Right renal pelvis (tissue), 4 donors: ENCODE measurements around the gene MUC20. TPM values are rescaled to one million over a fixed set of nuclear protein-coding genes. Genes with fewer than 3 reads are reported as not detected.
"Not testable (repeated sequence)": the region's sequence is repeated elsewhere in the genome, so short reads cannot be mapped to it uniquely, and the experiment has no call there.

Experiments used
- DNase-seq, 4 donors: peaks; one replicate each; pipeline ENCODE4 v3.0.0-alpha.2; 2013; ENCODE audit warnings: low read depth in 4 of 4, low spot score in 3 of 4, missing footprints in 1 of 4
- polyA plus RNA-seq, 4 donors: library from polyadenylated mRNA; unstranded; fragments of 120-200 nt; gene quantifications; one replicate each; pipeline ENCODE4 v1.2.1, GENCODE V29; 2013; ENCODE audit not compliant: insufficient read length in 4 of 4

Gene MUC20
- polyA plus RNA-seq, 4 donors = 18.3 to 31.5 (median 26.2) TPM

DNA sequence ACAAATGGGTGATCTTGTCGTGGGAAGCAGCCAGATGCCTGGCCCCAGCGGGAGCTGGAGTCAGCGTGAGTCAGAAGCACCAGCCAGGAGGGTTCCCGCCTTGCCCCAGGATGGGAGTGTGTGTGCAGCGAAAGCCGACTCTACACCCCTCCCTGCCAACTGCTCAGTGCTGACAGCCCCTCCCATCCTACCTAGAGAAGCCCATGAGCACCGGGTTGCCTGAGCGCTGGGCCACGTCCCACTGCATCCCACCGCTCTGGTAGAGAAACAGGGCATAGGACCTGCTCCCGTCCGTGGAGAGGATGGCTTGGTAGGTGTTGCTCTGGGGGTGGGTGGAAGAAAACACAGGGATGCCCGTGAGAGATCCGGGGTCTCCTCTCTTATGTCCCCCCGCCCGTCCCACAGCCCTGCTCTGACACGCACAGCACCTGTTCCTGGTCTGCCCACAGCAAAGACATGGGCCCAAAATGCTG, 48.1 kb downstream of the MUC20 start:
- no peak for DNase-seq

DNA sequence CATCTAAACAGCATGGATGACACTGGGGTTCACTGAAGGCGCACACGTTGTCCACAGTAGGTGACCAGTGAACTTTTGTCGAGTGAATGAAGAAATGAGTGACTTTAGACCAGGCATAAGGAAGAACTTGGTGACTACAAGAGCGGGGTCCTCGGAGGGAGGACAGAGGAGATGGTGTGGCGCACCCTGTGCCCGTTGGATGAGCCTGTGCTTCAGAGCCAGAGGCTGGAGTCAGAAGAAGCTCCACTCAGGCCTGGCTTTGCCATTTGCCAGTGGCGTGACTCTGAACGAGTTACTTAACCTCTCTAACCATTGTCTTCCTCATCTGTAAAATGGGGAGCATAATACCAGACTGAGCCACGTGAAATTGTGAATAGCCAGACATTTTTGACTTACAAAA, 48.8 kb downstream of the MUC20 start:
- no peak for DNase-seq

DNA sequence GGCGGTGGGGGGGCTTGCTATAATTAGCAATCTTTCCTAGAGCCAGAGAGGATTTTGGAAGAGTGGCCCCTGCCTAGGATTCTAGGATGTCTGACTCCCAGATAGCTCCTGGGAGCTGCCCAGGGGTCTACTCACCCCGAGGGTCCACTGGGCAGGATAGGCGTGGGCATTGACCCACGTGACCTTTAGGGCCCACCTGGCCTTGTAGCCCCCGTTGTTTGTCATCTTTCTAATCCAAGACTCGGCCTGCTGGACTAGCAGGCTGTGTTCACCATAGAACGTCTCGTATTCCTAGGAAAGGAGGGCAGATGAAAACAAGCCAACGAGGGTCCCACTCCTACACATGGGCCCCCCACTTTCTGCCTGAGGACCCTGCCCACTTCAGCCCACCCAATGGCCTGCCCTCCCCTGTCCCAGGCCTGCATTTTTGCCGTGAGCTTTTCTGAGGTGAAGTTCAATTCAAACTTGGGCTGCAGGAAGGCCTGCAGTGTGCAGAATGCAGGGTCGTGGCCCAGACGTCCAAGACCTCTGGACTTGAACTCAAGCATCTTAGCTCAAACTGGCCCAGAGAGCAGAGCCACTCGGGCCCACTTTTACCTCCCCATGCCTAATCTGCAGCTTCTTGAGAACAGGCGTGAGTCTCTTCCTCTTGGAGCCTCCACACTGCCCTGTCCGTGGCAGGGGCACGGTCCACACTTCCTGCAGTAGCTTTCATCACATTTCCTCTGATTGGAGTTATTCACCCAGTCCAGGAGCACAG, 49.5 kb downstream of the MUC20 start:
- no peak for DNase-seq

DNA sequence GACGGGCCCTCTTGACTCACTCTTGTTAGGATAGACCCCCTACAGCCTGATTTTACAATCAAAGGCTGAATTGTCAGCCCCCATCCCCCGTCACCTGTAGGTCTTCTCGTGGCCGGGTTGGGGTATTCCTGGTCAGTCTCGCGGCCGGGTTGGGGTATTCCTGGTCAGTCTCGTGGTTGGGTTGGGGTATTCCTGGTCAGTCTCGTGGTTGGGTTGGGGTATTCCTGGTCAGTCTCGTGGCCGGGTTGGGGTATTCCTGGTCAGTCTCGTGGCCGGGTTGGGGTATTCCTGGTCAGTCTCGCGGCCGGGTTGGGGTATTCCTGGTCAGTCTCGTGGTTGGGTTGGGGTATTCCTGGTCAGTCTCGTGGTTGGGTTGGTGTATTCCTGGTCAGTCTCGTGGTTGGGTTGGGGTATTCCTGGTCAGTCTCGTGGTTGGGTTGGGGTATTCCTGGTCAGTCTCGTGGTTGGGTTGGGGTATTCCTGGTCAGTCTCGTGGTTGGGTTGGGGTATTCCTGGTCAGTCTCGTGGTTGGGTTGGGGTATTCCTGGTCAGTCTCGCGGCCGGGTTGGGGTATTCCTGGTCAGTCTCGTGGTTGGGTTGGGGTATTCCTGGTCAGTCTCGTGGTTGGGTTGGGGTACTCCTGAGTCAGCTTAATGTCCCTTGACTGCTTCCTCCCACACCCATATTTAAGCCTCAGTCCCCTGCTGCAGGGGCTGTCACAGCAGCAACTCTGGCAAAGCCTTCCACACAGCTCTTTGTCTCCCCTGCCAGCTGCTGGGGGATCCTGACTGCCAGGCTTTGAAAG, 50.3 kb downstream of the MUC20 start:
- DNase-seq = not testable (repeated sequence)

DNA sequence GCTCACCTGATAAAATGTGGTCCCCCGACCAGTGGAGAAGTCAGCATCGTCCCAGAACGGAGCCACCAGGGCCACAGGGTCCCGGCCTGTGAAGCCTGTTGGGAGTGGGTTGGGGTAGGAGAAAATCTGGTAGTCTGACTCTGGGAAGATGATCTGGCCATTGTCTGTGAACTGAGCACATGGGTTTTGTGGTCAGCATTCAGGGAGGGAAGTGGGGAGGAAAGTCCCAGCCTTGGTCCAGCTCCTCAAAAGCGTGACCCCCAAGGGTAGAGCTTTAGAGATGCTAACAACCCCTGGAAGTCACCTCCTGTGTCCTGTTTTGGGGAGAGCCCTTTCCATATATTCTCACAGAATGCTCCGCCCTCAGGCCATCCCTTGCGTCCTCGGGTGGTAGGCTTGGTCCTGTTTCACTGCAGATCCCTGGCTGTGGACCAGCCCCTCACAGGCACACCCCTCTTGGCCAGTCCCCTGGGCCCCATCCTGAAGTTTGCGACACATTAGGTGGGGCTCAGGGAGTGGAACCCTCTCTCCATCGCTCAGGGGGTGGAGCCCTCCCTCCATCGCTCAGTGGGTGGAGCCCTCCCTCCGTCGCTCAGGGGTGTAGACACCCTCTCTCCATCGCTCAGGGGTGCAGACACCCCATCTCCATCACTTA, 51.0 kb downstream of the MUC20 start:
- no peak for DNase-seq

DNA sequence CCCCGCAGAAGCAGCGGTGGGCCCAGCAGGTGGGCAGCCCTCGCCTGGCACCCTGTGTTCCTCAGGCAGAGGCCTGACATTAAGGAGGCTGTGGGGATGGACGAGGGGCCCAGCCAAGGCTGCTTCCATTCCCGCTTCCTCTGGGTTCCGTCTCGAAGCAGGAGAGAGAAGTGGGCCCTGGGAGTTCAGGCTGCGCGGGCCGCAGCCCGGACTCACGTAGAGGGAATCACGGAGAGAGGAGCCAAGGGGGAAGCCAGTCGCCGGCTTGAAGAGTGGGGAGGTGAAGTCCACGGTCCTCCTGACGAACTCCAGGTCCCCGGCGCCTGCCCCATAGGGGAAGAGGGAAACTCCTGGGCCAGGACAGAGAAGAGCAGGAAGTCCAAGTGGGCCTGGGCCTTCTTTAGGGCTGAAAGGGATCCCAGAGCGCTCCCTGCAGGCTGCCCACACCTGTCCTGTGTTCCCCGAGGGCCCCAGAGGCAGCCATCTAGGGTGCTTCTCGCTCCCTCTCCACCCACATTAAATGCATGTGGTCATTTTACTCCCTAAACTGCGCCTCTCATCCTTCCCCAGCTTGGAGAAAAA, 53.3 kb downstream of the MUC20 start:
- DNase-seq = no peak

DNA sequence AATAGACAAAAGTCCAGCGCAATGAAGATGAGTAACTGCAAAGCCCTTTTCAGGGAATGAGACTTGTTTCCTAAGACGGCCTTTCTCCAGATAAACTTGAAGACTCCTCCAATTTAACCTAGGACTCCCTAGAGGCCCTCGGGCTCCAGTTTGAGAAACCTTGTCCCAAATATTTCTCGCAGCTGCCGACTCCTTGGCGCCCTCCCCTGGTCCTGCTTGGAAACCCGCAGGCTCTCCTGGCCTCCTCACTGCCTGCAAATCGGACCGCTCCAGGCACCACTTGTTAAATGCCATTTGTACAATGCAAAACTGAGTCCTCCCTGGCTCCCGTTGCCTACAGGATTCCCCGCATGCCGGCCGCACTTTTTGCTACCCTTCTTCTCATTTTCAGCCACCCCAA, 54.1 kb downstream of the MUC20 start:
- DNase-seq = no peak

DNA sequence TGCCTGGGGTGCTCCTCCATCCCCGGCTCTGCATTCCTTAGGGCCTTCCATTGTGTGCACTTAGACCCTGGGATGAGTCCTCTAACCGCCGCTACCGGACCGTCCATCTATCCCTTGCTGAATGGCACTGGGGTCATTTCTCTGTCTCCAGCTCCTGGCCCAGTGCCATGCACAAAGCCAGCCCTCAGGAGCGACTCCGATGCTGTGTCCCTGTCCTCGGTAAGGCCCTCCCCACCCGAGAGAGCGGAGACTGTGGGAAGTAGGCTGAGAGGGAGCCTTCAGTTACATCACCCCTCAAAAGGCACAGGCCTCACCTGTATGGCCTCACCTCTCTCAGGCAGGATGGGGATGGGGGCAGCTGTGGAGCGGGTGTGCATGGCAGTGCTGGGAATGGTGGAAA, 57.2 kb downstream of the MUC20 start:
- DNase-seq = no peak

DNA sequence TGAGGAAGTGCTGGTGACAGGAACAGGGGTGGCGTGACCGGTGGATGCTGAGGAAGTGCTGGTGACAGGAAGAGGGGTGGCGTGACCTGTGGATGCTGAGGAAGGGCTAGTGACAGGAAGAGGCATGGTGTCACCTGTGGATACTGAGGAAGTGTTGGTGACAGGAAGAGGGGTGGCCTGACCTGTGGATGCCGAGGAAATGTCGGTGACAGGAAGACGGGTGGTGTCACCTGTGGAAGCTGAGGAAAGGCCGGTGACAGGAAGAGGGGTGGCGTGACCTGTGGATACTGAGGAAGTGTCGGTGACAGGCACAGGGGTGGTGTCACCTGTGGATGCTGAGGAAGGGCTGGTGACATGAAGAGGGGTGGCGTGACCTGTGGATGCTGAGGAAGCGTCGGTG, 60.5 kb downstream of the MUC20 start:
- DNase-seq = not testable (repeated sequence)

Other genes starting within 250 kb of the MUC20 start
- 10 to 100 TPM; 54.7 to 72.2 (median 65.4) TPM for gene PPP1R2, start 177.7 kb upstream of the MUC20 start, polyA plus RNA-seq
- 10 to 100 TPM in 1 of 4 donors, 1 to 10 TPM in 3; 1.6 to 13.7 (median 5.6) TPM for gene APOD, start 137.0 kb upstream of the MUC20 start, polyA plus RNA-seq
- 1 to 10 TPM in 2 of 4 donors, under 1 TPM in 2; 0.62 to 2.1 (median 0.85) TPM for gene MUC4, start 91.0 kb downstream of the MUC20 start, polyA plus RNA-seq
- gene TNK2, start 187.6 kb downstream of the MUC20 start, polyA plus RNA-seq = 10 to 100 TPM; 24.0 to 32.3 (median 27.5) TPM